ENCODE results near the gene BPTF.

BPTF gene

GRCh38 chr17:67829331-67829730 is 4.0 kb downstream of the BPTF start:
- TF ChIP-seq CTCF (IDR thresholded peaks at IDR 0.05; ENCODE audit: low read length, missing control alignments) = no peak
- H3K4me3 ChIP-seq (replicated peaks; ENCODE audit: low read depth, low read length) = no peak overlapping the region
- no peak for DNase-seq (ENCODE audit: low read depth)

GRCh38 chr17:67830440-67830839 is 5.1 kb downstream of the BPTF start:
- TF ChIP-seq CTCF (IDR thresholded peaks at IDR 0.05; ENCODE audit: low read length, missing control alignments) = no peak
- H3K4me3 ChIP-seq (replicated peaks; ENCODE audit: low read depth, low read length) = no peak overlapping the region
- peak; percentile 29 for DNase-seq (ENCODE audit: low read depth)

- DNase-seq (ENCODE audit: low read depth) = no peak
- no peak overlapping the region for H3K4me3 ChIP-seq (replicated peaks; ENCODE audit: low read depth, low read length)
- TF ChIP-seq CTCF (IDR thresholded peaks at IDR 0.05; ENCODE audit: low read length, missing control alignments) = no peak
Observed at GRCh38 chr17:67831268-67831667, 6.0 kb downstream of the BPTF start.

GRCh38 chr17:67833134-67833533 is 7.8 kb downstream of the BPTF start:
- TF ChIP-seq CTCF (IDR thresholded peaks at IDR 0.05; ENCODE audit: low read length, missing control alignments) = no peak

GRCh38 chr17:67833946-67834631 is 8.8 kb downstream of the BPTF start:
- DNase-seq (ENCODE audit: low read depth) = no peak
- H3K4me3 ChIP-seq (replicated peaks; ENCODE audit: low read depth, low read length) = no peak overlapping the region
- TF ChIP-seq CTCF (IDR thresholded peaks at IDR 0.05; ENCODE audit: low read length, missing control alignments) = no peak

More at GRCh38 chr17:67833134-67833533, 7.8 kb downstream of the BPTF start:
- H3K4me3 ChIP-seq (replicated peaks; ENCODE audit: low read depth, low read length) = no peak overlapping the region
- no peak for DNase-seq (ENCODE audit: low read depth)

- DNase-seq (ENCODE audit: low read depth) = no peak
- H3K4me3 ChIP-seq (replicated peaks; ENCODE audit: low read depth, low read length) = no peak overlapping the region
- TF ChIP-seq CTCF (IDR thresholded peaks at IDR 0.05; ENCODE audit: low read length, missing control alignments) = no peak
Observed at GRCh38 chr17:67834634-67835033, 9.3 kb downstream of the BPTF start.
